B cell (primary cell): Measurements from ENCODE around the gene ZNF286A.
"Not testable (repeated sequence)": the region's sequence is repeated elsewhere in the genome, so short reads cannot be mapped to it uniquely, and the experiment has no call there.

Source experiments
- CTCF ChIP-seq: fragments of 200-600 bp; IDR thresholded peaks from one replicate; pipeline ENCODE4 v1.8.0; 2022; ENCODE audit warnings: antibody characterized with exemption, mild to moderate bottlenecking
- EZH2 ChIP-seq: IDR thresholded peaks from 2 replicates; pipeline ENCODE4 v1.6.1; 2012; ENCODE audit warnings: borderline replicate concordance, low read depth, mild to moderate bottlenecking, moderate library complexity, low read length; ENCODE audit not compliant: insufficient read depth, poor library complexity, severe bottlenecking

- TF ChIP-seq CTCF, EZH2: not testable (repeated sequence)
Observed at GRCh38 chr17:15683824-15684478, 15.6 kb upstream of the ZNF286A start, which contains the start of gene TRIM16.
